HG03025 (cell line): ENCODE data around the gene TKT.

ENCODE experiments used
- ATAC-seq: cut with Tn5 transposase; IDR thresholded peaks from one replicate; pipeline ENCODE4 v1.9.1; 2021; ENCODE audit warnings: mild to moderate bottlenecking, moderate library complexity; ENCODE audit not compliant: unreplicated experiment, low FRiP score

TKT gene

GRCh38 chr3:53199834-53200233 lies 56.0 kb downstream of the TKT start:
- ATAC-seq, result no peak

GRCh38 chr3:53198996-53199395 lies 56.8 kb downstream of the TKT start:
- no peak for ATAC-seq

- ATAC-seq, result no peak
Observed at GRCh38 chr3:53198256-53198977, 57.4 kb downstream of the TKT start.

- no peak for ATAC-seq
Observed at GRCh38 chr3:53196575-53197407, 59.0 kb downstream of the TKT start.

- ATAC-seq, result no peak
Observed at GRCh38 chr3:53195602-53196574, 59.9 kb downstream of the TKT start.

GRCh38 chr3:53195066-53195450 lies 60.8 kb downstream of the TKT start:
- ATAC-seq, result no peak

- ATAC-seq, result no peak
Observed at GRCh38 chr3:53194210-53195065, 61.4 kb downstream of the TKT start.

- ATAC-seq, result no peak
Observed at GRCh38 chr3:53193466-53194209, 62.2 kb downstream of the TKT start.

- peak; percentile 47 for ATAC-seq
Observed at GRCh38 chr3:53192608-53193007, 63.2 kb downstream of the TKT start.

GRCh38 chr3:53191836-53192480 lies 63.9 kb downstream of the TKT start:
- ATAC-seq, result no peak

GRCh38 chr3:53190659-53191058 lies 65.2 kb downstream of the TKT start:
- peak; percentile 54 for ATAC-seq

- no peak for ATAC-seq
Observed at GRCh38 chr3:53189276-53189675, 66.5 kb downstream of the TKT start.

GRCh38 chr3:53188720-53189119 lies 67.1 kb downstream of the TKT start:
- ATAC-seq, result no peak

- ATAC-seq, result no peak
Observed at GRCh38 chr3:53188136-53188685, 67.6 kb downstream of the TKT start.

- no peak for ATAC-seq
Observed at GRCh38 chr3:53187430-53187829, 68.4 kb downstream of the TKT start.

- ATAC-seq, result no peak
Observed at GRCh38 chr3:53186726-53187125, 69.1 kb downstream of the TKT start.

GRCh38 chr3:53185761-53186465 lies 69.9 kb downstream of the TKT start:
- ATAC-seq, result no peak

GRCh38 chr3:53184701-53185100 lies 71.1 kb downstream of the TKT start:
- no peak for ATAC-seq
